GM12892 (cell line): Measurements from ENCODE around the gene CHML.

Experiments
- POLR2A ChIP-seq: IDR thresholded peaks from 2 replicates; pipeline ENCODE4 v1.6.1; 2011; ENCODE audit warnings: low read depth, low read length, control low read depth
- POLR2AphosphoS5 ChIP-seq: IDR thresholded peaks from 2 replicates; pipeline ENCODE4 v1.6.1; 2011; ENCODE audit warnings: low read depth, low read length, control low read depth
- TAF1 ChIP-seq: IDR thresholded peaks from 2 replicates; pipeline ENCODE4 v1.6.1; 2011; ENCODE audit warnings: low read depth, mild to moderate bottlenecking, control low read depth, low read length, borderline replicate concordance

- no peak for TF ChIP-seq POLR2AphosphoS5
- TF ChIP-seq POLR2A: no peak
- no peak for TF ChIP-seq TAF1
Measured at GRCh38 chr1:241596633-241597032, 43.5 kb downstream of the CHML start.
